Eye (tissue), 1 donor: Measurements from ENCODE around the gene OCSTAMP.
A peak's percentile ranks its signal among the peaks of the same experiment; 100 is the strongest.

Experiments used
- DNase-seq: peaks from one replicate; pipeline ENCODE4 v3.0.0-alpha.2; 2015

OCSTAMP gene

GRCh38 chr20:46573234-46573633 is 22.8 kb upstream of the OCSTAMP start:
- no peak for DNase-seq

GRCh38 chr20:46572790-46573189 is 22.3 kb upstream of the OCSTAMP start:
- no peak for DNase-seq

GRCh38 chr20:46572153-46572552 is 21.7 kb upstream of the OCSTAMP start:
- peak; percentile 16 for DNase-seq

GRCh38 chr20:46571418-46571817 is 21.0 kb upstream of the OCSTAMP start:
- no peak for DNase-seq

GRCh38 chr20:46570956-46571355 is 20.5 kb upstream of the OCSTAMP start:
- DNase-seq, result no peak

- no peak for DNase-seq
These were observed 19.5 kb upstream of the OCSTAMP start for GRCh38 chr20:46569961-46570360.

GRCh38 chr20:46568570-46569129 is 18.2 kb upstream of the OCSTAMP start:
- peak; percentile 88 for DNase-seq

- DNase-seq, result no peak
These were observed 15.7 kb upstream of the OCSTAMP start for GRCh38 chr20:46566125-46566524.

- no peak for DNase-seq
These were observed 13.9 kb upstream of the OCSTAMP start for GRCh38 chr20:46564241-46564957.

- DNase-seq, result no peak
These were observed 13.4 kb upstream of the OCSTAMP start for GRCh38 chr20:46563860-46564221.

- no peak for DNase-seq
These were observed 12.9 kb upstream of the OCSTAMP start for GRCh38 chr20:46563170-46563859.

- DNase-seq, result peak; percentile 95
These were observed 12.1 kb upstream of the OCSTAMP start for GRCh38 chr20:46562373-46563169.

- DNase-seq, result no peak
These were observed 11.5 kb upstream of the OCSTAMP start for GRCh38 chr20:46562009-46562372.

- DNase-seq, result no peak
These were observed 9.4 kb upstream of the OCSTAMP start for GRCh38 chr20:46559685-46560440.

- DNase-seq, result no peak
These were observed 8.5 kb upstream of the OCSTAMP start for GRCh38 chr20:46559001-46559400.

- DNase-seq, result peak; percentile 31
These were observed 8.1 kb upstream of the OCSTAMP start for GRCh38 chr20:46558511-46558959.

GRCh38 chr20:46557231-46557956 is 6.9 kb upstream of the OCSTAMP start:
- no peak for DNase-seq

- DNase-seq, result no peak
These were observed 5.0 kb upstream of the OCSTAMP start for GRCh38 chr20:46555370-46555956.

- DNase-seq, result no peak
These were observed 4.4 kb upstream of the OCSTAMP start for GRCh38 chr20:46554828-46555227.

- DNase-seq, result no peak
These were observed 3.5 kb upstream of the OCSTAMP start for GRCh38 chr20:46553926-46554325.
